ENCODE data around the gene NEURL2. TPM values are rescaled to one million over a fixed set of nuclear protein-coding genes. Genes with fewer than 3 reads are reported as not detected.
A peak's percentile ranks its signal among the peaks of the same experiment; 100 is the strongest.

Gene NEURL2
- polyA plus RNA-seq, 3 donors: 0.14 to 1.1 TPM; not detected in 1

- Mint-ChIP-seq H3K36me3 (peaks cover 4 to 10% of the 10 kb centered on the region in 2 donors), H3K27ac (peak overlapping the region in 1 of 7 donors; percentile 63), H3K9me3 (no peaks in the 10 kb centered on the region), H3K4me1 (peaks cover 4% of the 10 kb centered on the region), H3K27me3 (ENCODE audit: low read depth in 3 of 3) (peaks cover 0 to 3% (median 0%) of the 10 kb centered on the region in 3 donors), H3K4me3 (no peak overlapping the region)
- Histone ChIP-seq H3K79me2 (ENCODE audit: insufficient read depth, low read length) (peaks cover 4% of the 10 kb centered on the region), H2AFZ (ENCODE audit: insufficient read depth, low read depth, low read length, poor library complexity, severe bottlenecking) (no peak overlapping the region), H3K27ac (ENCODE audit: low read depth in 1 of 2, low read length in 2 of 2) (no peak overlapping the region), H3K27me3 (ENCODE audit: control insufficient read depth in 2 of 2, insufficient read depth in 2 of 2, low read length in 2 of 2) (no peaks in the 10 kb centered on the region), H3K9me3 (replicated peaks in 1 of 2; ENCODE audit: control insufficient read depth in 1 of 2, insufficient read depth in 1 of 2, low read length in 2 of 2) (no peaks in the 10 kb centered on the region), H3K36me3 (replicated peaks in 1 of 2; ENCODE audit: control insufficient read depth in 1 of 2, insufficient read depth in 2 of 2, low read length in 2 of 2) (no peaks in the 10 kb centered on the region), H4K20me1 (ENCODE audit: insufficient read depth, low read length) (no peaks in the 10 kb centered on the region), H3K4me1 (ENCODE audit: control insufficient read depth in 1 of 2, insufficient read depth in 2 of 2, low read length in 2 of 2) (no peaks in the 10 kb centered on the region), H3K9ac (ENCODE audit: insufficient read depth, low read length, poor library complexity, severe bottlenecking) (no peak overlapping the region), H3K4me2 (replicated peaks; ENCODE audit: extremely low read depth, low read length, poor library complexity, severe bottlenecking) (no peak overlapping the region), H3K4me3 (replicated peaks in 1 of 3; ENCODE audit: low read depth in 2 of 3, low read length in 3 of 3) (no peak overlapping the region)
- WGBS (ENCODE audit: insufficient coverage): no CpG with 5 or more reads among the region's 5 CpGs
- no peak for DNase-seq
- intact Hi-C loops (cut with micrococcal nuclease): no loop called here
- TF ChIP-seq CTCF (IDR thresholded peaks at IDR 0.05): no peak
Measured at GRCh38 chr20:45866454-45866853, 24.6 kb downstream of the NEURL2 start.

GRCh38 chr20:45863543-45864470 lies 27.2 kb downstream of the NEURL2 start:
- Histone ChIP-seq H3K4me3 (replicated peaks in 1 of 3; ENCODE audit: low read depth in 2 of 3, low read length in 3 of 3) (no peak overlapping the region), H3K9ac (ENCODE audit: insufficient read depth, low read length, poor library complexity, severe bottlenecking) (no peak overlapping the region), H3K4me2 (replicated peaks; ENCODE audit: extremely low read depth, low read length, poor library complexity, severe bottlenecking) (no peak overlapping the region), H3K4me1 (ENCODE audit: control insufficient read depth in 1 of 2, insufficient read depth in 2 of 2, low read length in 2 of 2) (no peaks in the 10 kb centered on the region), H3K36me3 (replicated peaks in 1 of 2; ENCODE audit: control insufficient read depth in 1 of 2, insufficient read depth in 2 of 2, low read length in 2 of 2) (no peaks in the 10 kb centered on the region), H3K79me2 (ENCODE audit: insufficient read depth, low read length) (peaks cover 14% of the 10 kb centered on the region), H3K27ac (ENCODE audit: low read depth in 1 of 2, low read length in 2 of 2) (no peak overlapping the region), H2AFZ (ENCODE audit: insufficient read depth, low read depth, low read length, poor library complexity, severe bottlenecking) (no peak overlapping the region), H3K27me3 (ENCODE audit: control insufficient read depth in 2 of 2, insufficient read depth in 2 of 2, low read length in 2 of 2) (no peaks in the 10 kb centered on the region), H3K9me3 (replicated peaks in 1 of 2; ENCODE audit: control insufficient read depth in 1 of 2, insufficient read depth in 1 of 2, low read length in 2 of 2) (no peaks in the 10 kb centered on the region), H4K20me1 (ENCODE audit: insufficient read depth, low read length) (no peaks in the 10 kb centered on the region)
- intact Hi-C loops (cut with micrococcal nuclease): no loop called here
- Mint-ChIP-seq H3K27ac (peak overlapping the region in 1 of 7 donors; percentile 16), H3K36me3 (peaks cover 2 to 11% of the 10 kb centered on the region in 2 donors), H3K4me1 (peaks cover 7% of the 10 kb centered on the region), H3K27me3 (ENCODE audit: low read depth in 3 of 3) (peaks cover 0 to 4% (median 0%) of the 10 kb centered on the region in 3 donors), H3K9me3 (no peaks in the 10 kb centered on the region), H3K4me3 (no peak overlapping the region)
- DNase-seq: no peak
- TF ChIP-seq CTCF (IDR thresholded peaks at IDR 0.05): no peak
- WGBS (ENCODE audit: insufficient coverage): 92% methylated on average over 3 of the region's 7 CpGs
